Colonic mucosa (tissue), 4 donors: ENCODE measurements around the gene AQP6. TPM values are rescaled to one million over a fixed set of nuclear protein-coding genes. Genes with fewer than 3 reads are reported as not detected.

ENCODE experiments used
- DNase-seq: peaks from one replicate; pipeline ENCODE4 v3.0.0-alpha.2; 2020
- H3K27ac ChIP-seq: fragments of 200-600 bp; one replicate; pipeline ENCODE4 v1.8.0; 2021
- H3K27me3 ChIP-seq: fragments of 200-600 bp; one replicate; pipeline ENCODE4 v1.8.0; 2021
- H3K36me3 ChIP-seq: fragments of 200-600 bp; one replicate; pipeline ENCODE4 v1.8.0; 2021
- H3K4me1 ChIP-seq: fragments of 200-600 bp; one replicate; pipeline ENCODE4 v1.8.0; 2021; ENCODE audit warnings: mild to moderate bottlenecking
- H3K4me3 ChIP-seq: fragments of 200-600 bp; one replicate; pipeline ENCODE4 v1.8.0; 2021
- H3K9ac ChIP-seq, 2 donors: one replicate each; pipeline ENCODE4 v1.7.0; 2013; ENCODE audit warnings: control low read depth in 2 of 2, low read depth in 2 of 2, low read length in 2 of 2
- H3K9me3 ChIP-seq: fragments of 200-600 bp; one replicate; pipeline ENCODE4 v1.8.0; 2021
- CTCF ChIP-seq: fragments of 200-600 bp; IDR thresholded peaks from one replicate; pipeline ENCODE4 v1.8.0; 2022; ENCODE audit warnings: antibody characterized with exemption, mild to moderate bottlenecking
- intact Hi-C: fragments of 100-400 bp; cut with DNase I; formaldehyde crosslinking; loops from one replicate; pipeline ENCODE4 v1.14.1; 2022
- total RNA-seq, 2 donors: library from RNA; stranded (reverse); fragmentation: NEBNext Ultra II Directional in 1 of 2; extraction: Animal tissue kit (Norgen Biotek cat#: 25700) in 1 of 2; gene quantifications; one replicate each; pipeline ENCODE4 v1.2.1, GENCODE V29; 2021
- donor health status: healthy.
- donor health status: DM: no; HTN: no; CAD: no.
- donor health status: DM: no; HTN: no; CAD: no.

The AQP6 gene
- total RNA-seq, 2 donors from 2014 or later = not detected

- Histone ChIP-seq H3K27me3 (no peaks in the 10 kb centered on the region), H3K27ac (no peak overlapping the region)
- intact Hi-C loops = no loop called here
Observed at GRCh38 chr12:50003595-50003994, 30.8 kb downstream of the AQP6 start.

GRCh38 chr12:50004696-50005095 is 31.9 kb downstream of the AQP6 start:
- Histone ChIP-seq H3K4me1 (no peaks in the 10 kb centered on the region), H3K27ac (no peak overlapping the region), H3K9ac (no peak overlapping the region), H3K4me3 (no peak overlapping the region), H3K36me3 (no peaks in the 10 kb centered on the region), H3K9me3 (no peaks in the 10 kb centered on the region), H3K27me3 (no peaks in the 10 kb centered on the region)
- TF ChIP-seq CTCF = no peak
- DNase-seq = no peak
- intact Hi-C loops = no loop called here

More at GRCh38 chr12:50003595-50003994, 30.8 kb downstream of the AQP6 start:
- no peaks in the 10 kb centered on the region for H3K9me3 ChIP-seq
- no peak for TF ChIP-seq CTCF
- no peak for DNase-seq
- no peak overlapping the region for H3K9ac ChIP-seq
- no peaks in the 10 kb centered on the region for H3K36me3 ChIP-seq
- no peak overlapping the region for H3K4me3 ChIP-seq
- no peaks in the 10 kb centered on the region for H3K4me1 ChIP-seq

- intact Hi-C loops = no loop called here
- no peak for TF ChIP-seq CTCF
- no peak overlapping the region for H3K4me3 ChIP-seq
- no peak for DNase-seq
- H3K27ac ChIP-seq = no peak overlapping the region
- no peaks in the 10 kb centered on the region for H3K36me3 ChIP-seq
- H3K9ac ChIP-seq = no peak overlapping the region
- no peaks in the 10 kb centered on the region for H3K9me3 ChIP-seq
- no peaks in the 10 kb centered on the region for H3K27me3 ChIP-seq
- no peaks in the 10 kb centered on the region for H3K4me1 ChIP-seq
Observed at GRCh38 chr12:50005175-50005574, 32.4 kb downstream of the AQP6 start.

GRCh38 chr12:50006280-50006679 is 33.5 kb downstream of the AQP6 start:
- Histone ChIP-seq H3K27me3 (no peaks in the 10 kb centered on the region), H3K4me1 (no peaks in the 10 kb centered on the region), H3K9me3 (no peaks in the 10 kb centered on the region), H3K27ac (no peak overlapping the region), H3K36me3 (no peaks in the 10 kb centered on the region), H3K4me3 (no peak overlapping the region), H3K9ac (no peak overlapping the region)
- TF ChIP-seq CTCF = no peak
- intact Hi-C loops = no loop called here
- DNase-seq = no peak

GRCh38 chr12:50006754-50007442 is 34.2 kb downstream of the AQP6 start:
- no peak for TF ChIP-seq CTCF
- no peaks in the 10 kb centered on the region for H3K4me1 ChIP-seq
- no peak overlapping the region for H3K4me3 ChIP-seq
- H3K9ac ChIP-seq = no peak overlapping the region
- H3K27me3 ChIP-seq = no peaks in the 10 kb centered on the region
- no peaks in the 10 kb centered on the region for H3K36me3 ChIP-seq
- no peaks in the 10 kb centered on the region for H3K9me3 ChIP-seq
- intact Hi-C loops = no loop called here
- H3K27ac ChIP-seq = no peak overlapping the region
- DNase-seq = no peak
